ENCODE data around the gene DUSP16.
A peak's percentile ranks its signal among the peaks of the same experiment; 100 is the strongest.
"Not testable (repeated sequence)": the region's sequence is repeated elsewhere in the genome, so short reads cannot be mapped to it uniquely, and the experiment has no call there.

DUSP16 gene

DNA sequence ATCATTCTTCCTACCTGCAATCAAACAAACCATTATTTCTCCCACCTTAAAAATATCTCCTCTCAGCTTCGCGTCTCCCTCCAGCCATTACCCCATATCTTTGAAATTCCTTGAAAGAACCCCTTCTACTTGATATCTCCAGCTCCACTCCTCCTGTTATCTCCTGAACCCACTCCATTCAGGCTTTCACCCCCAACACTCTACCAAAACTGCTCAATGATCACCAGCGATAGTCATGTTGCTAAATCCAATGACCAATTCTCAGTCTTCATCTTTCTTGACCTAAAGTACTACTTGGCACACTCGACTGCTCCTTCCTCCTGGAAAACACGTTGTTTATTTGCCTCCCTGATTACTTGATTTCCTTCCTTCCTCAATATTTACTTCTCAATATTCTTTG, 70.1 kb downstream of the DUSP16 start:
- DNase-seq (ENCODE audit: low spot score) = no peak

DNA sequence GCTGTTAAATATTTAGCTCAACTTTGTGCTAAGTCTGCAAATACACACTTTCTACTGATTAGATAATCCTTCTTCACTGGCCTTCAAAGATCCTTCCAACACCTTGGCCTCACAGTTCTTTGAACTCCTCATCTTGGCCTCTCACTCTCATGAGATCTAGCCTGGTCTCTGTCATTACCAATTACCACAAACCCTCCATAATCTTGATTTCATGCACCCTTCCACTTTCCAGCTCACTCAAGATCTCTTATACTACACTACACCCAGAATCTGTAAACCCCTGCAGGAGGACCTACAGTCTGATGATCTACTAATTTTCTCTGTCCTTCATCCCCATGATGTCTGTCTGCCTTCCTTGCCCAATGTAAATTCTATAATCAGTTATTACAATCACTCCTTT, 71.1 kb downstream of the DUSP16 start:
- no peak for DNase-seq (ENCODE audit: low spot score)

GRCh38 chr12:12488823-12489550, 73.7 kb downstream of the DUSP16 start:
- no peak for DNase-seq (ENCODE audit: low spot score)

DNA sequence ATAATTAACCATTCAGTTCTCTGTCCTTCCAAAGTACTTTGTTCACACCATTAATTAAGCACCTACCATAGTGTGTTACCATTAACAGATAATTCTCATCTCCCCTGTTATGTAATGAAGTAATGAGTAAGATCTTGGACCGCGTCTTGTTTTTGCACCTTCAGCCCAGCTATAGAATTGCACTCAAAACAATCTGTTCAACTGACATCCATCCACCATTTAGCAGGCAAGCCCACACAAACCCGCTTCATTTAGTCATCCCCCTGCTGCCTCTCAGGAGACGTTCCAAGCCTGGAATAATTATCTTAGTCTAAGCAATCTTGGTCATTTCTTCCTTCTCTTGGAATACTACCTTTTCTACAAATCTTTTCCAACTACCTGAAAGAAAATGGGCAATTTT, 74.4 kb downstream of the DUSP16 start:
- no peak for DNase-seq (ENCODE audit: low spot score)

DNA sequence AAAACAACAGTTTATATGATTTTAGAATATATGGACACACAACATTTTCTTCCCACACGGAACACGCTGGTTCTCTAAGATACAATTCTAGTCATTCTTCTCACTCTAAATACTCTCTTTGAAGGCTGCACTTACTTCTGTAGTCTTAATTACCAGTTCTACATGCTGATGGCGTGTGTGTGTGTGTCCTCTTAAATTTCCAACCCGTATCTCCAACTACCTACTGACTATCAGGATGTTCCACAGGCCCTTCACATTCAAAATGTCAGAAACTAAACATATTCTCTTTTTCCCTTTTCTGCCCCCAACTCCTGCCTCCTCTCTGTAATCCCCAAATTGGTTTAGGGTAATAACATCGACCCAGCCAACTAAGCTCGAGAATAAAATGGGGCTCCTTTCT, 75.2 kb downstream of the DUSP16 start:
- no peak for DNase-seq (ENCODE audit: low spot score)

DNA sequence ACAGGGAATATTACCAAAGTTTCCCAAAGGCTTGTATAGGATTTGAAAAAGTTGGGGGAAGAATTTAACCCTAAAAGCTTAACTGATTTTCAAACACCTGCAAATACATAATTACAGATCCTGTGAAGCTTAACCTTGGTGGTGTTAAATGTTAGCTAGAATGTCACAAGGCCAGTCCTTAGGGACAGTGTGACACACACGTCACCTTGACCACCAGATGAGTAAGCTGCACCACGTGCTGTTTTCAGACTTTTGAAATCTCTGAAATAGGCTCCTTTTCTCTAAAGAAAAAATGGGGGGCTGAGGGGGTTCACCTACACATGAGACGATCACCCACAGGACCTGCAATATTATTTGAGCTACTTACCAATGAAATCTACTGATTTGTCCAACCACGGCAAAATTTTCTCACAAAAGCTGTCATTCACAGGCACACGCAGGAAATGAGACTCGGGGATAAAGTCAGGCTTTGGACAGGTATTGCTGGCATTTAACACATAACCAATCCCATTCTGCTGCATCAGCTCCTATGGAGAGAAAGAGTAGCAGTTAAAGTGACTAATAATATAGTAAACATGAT, 75.9 kb downstream of the DUSP16 start:
- DNase-seq (ENCODE audit: low spot score) = no peak

- no peak for DNase-seq (ENCODE audit: low spot score)
These were observed 79.2 kb downstream of the DUSP16 start for GRCh38 chr12:12483438-12483837.

GRCh38 chr12:12482959-12483358, 79.7 kb downstream of the DUSP16 start:
- DNase-seq (ENCODE audit: low spot score) = no peak

DNA sequence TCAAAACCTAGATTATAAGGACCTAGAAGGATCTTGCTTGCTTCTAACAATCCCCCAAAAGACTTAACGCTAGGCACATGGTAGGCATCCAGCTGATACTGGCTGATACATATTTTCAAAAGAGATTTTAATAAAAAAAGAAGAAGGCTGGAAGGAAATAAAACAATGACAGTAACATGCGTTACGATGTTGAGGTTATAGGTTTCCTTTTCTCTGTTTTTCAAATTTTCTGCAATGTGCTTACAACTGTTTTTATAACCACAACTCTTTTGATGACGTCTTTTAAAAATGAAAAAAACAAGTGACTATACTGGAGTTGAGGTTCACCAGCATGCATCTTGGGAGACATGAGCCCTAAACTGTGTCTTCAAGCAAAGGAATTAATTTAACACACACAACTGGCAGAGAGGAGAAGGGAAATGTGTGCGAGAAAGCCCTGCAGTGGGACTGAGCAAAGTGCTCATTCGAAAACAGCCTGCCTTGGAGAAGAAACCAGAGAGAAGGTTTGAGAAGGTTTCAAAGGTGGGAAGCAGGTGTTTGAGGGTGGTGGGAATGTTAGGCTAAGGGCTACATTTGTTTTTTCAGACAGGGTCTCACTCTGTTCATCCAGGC, 80.4 kb downstream of the DUSP16 start:
- DNase-seq (ENCODE audit: low spot score) = no peak

DNA sequence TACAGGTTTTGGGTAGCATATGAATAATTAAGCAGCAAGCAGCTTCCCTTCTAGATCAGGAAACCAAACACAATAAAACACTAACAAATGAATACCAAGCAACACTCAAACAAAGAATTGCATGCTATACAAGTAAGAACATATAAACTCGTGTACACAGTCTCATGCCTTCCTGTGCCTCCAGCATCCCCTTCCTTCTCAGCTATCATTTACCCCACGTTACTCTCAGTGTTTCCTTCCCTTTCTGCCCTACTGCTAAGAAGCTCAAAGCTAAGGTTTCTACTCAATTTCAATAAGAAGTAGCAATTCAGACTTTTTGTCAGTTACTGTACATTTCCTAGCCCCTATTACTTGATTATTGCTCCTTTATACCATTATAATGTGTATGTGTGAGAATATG, 81.0 kb downstream of the DUSP16 start:
- no peak for DNase-seq (ENCODE audit: low spot score)

GRCh38 chr12:12480074-12480473, 82.6 kb downstream of the DUSP16 start:
- DNase-seq (ENCODE audit: low spot score) = no peak

GRCh38 chr12:12477532-12477890, 85.2 kb downstream of the DUSP16 start:
- DNase-seq (ENCODE audit: low spot score) = no peak

DNA sequence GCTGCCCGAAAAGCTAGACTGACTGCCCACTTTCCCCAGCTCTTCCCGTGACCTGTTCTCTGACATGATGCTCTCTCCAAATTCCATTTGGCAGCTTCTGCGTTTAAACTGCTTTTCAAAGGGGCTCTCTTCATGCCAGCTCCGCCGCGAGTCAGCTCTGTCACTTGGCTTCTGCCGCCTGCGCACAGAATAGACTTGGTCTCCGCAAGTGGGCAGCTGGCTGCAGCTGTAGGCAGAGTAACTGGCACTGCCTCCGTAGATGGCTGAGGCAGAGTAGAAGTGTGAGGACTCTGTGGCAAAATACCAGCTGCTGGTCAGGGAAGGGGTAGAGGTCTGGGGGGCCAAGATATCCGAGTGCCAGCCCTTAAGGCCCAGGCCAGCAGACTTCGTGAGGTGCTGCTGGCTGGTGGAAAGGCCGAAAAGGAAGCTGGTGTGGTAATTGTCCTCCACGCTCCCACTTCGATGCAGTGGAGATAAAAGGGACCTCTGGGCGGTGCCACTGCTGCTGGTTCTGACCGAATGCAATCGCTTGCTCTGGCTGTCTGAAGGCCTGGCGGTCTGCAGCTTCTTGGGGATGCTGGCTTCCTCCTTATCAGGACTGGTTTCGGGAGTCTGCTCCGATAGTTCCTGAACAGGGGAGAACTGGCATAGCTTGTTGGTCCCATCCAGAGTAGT, 85.7 kb downstream of the DUSP16 start:
- no peak for DNase-seq (ENCODE audit: low spot score)

DNA sequence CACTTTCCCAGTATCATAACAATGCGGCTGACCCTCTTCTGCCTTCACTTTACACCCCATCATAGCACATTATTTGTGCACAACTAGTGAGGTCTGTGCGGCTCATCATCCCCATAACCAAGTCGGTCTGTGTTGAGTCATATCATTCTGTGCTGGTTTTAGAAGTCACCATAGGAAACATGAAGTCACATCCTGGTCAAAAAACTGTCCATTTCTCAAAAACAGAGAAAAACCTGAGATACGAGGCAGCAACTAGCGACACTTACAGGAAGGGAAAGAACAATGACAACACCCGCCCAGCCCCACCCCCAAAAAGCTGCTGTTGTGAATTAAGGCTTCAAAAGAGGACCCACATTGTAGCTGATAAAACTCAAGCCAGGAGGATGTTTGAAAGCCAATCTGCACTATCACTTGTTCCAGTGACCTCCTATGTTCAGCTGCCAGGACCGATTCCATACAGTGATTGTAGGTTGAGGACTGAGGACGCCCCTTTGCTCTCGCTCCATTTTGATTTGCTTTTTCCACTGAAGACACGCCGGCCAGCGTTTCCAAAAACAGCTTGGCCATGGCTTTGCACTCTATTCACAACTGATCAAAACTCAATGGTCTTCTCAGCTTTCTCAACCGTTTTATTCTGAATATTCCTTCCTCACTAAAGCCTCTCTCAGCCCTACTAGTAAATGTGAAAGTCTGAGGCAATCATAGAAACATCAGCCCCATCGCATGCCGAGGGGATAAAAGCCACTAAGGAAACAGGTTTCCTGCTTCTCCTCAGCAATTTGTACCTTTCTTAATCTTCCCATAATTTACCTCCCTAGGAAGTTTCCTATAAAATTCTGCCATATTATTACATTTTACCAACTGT, 87.5 kb downstream of the DUSP16 start:
- DNase-seq (ENCODE audit: low spot score) = peak; percentile 27

DNA sequence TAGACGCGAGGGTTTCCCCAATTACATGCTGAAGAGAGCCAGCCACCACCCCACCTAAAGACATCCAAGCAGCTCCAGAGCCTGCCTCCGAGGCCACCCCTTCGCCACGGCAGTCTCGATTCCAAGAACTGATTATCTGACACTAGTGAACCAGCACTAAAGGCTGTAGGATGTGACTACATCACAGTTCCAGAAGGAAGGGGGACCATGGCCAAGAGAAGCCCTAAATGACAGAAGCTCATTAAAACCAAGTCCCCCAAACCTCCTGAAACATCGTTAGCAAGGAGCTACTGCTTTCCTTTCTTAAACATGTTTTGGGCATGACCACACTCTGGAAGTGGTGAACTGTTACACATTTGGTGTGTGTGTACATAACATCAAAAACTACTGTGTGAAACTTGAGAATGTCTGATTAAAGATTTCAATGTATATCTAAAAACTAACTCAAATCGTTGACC, 88.2 kb downstream of the DUSP16 start:
- DNase-seq (ENCODE audit: low spot score) = no peak

DNA sequence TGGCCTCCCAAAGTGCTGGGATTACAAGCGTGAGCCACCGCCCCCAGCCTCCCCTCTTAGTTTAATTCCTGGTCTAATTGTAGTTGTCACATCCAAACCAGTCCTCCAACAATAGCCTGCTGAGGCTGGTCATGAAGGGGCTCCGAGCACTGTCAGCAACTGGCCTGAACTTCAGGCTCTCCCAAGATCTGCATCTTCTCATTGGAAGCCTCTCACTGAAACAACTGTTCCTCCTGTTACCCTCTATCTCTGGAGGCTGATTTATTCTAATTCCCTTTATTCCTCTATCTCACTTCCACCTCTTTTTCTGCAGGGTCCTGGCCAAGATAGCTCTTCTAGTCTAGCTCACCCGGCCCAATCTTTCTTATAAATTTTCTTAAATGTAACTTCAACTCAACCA, 89.4 kb downstream of the DUSP16 start:
- DNase-seq (ENCODE audit: low spot score) = no peak

DNA sequence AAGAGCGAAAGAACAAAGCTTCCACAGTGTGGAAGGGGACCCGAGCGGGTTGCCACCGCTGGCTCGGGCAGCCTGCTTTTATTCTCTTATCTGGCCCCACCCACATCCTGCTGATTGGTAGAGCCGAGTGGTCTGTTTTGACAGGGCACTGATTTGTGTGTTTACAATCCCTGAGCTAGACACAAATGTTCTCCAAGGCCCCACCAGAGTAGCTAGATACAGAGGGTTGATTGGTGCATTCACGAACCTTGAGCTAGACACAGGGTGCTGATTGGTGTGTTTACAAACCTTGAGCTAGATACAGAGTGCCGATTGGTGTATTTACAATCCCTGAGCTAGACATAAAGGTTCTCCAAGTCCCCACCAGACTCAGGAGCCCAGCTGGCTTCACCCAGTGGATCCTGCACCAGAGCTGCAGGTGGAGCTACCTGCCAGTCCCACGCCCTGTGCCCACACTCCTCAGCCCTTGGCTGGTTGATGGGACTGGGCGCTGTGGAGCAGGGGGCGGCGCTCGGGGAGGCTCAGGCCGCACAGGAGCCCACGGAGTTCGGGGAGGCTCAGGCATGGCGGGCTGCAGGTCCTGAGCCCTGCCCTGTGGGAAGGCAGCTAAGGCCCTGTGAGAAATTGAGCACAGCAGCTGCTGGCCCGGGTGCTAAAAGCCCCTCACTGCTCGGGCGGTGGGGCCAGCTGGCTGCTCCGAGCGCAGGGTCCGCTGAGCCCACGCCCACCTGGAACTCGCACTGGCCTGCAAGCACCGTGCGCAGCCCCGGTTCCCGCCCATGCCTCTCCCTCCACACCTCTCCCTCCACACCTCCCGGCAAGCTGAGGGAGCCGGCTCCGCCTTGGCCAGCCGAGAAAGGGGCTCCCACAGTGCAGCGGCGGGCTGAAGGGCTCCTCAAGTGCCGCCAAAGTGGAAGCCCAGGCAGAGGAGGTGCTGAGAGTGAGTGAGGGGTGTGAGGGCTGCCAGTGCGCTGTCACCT, 90.4 kb downstream of the DUSP16 start:
- not testable (repeated sequence) for DNase-seq (ENCODE audit: low spot score)

DNA sequence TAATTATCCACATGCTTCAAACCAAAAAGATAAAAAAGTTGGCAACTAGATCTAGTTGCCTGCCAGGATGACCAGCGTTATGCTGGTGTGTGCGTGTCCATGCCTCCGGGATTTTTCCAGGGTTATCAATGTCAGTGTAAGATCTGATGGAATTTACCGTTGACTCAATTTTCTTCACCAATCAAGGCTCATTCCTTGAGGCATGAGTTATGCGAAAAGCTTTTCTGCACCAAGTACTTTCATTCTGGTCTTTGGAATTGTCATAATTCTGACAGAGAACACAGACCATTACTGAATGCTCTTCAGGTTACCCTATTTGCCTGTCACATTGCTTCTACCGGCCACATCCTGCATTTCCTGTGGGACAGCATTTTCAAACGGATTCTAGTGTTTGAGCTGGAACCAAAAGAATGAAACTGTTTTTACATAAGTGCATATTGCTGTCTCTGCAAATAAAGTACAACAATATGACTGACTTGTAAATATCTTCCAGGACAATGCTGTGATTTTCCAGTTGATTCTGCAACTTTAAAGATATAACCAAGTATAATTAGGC, 91.8 kb downstream of the DUSP16 start:
- no peak for DNase-seq (ENCODE audit: low spot score)

- DNase-seq (ENCODE audit: low spot score) = no peak
These were observed 93.3 kb downstream of the DUSP16 start for GRCh38 chr12:12469386-12469785.

- DNase-seq (ENCODE audit: low spot score) = no peak
These were observed 94.1 kb downstream of the DUSP16 start for GRCh38 chr12:12468575-12468974.

Measured in RKO (cell line).